Measurements from ENCODE around the gene TMEM19. TPM values are rescaled to one million over a fixed set of nuclear protein-coding genes. Genes with fewer than 3 reads are reported as not detected.
"Not testable (repeated sequence)": the region's sequence is repeated elsewhere in the genome, so short reads cannot be mapped to it uniquely, and the experiment has no call there.

Gene TMEM19
- total and polyA plus RNA-seq, 12 donors: 6.4 to 32.2 (median 24.0) TPM

DNA sequence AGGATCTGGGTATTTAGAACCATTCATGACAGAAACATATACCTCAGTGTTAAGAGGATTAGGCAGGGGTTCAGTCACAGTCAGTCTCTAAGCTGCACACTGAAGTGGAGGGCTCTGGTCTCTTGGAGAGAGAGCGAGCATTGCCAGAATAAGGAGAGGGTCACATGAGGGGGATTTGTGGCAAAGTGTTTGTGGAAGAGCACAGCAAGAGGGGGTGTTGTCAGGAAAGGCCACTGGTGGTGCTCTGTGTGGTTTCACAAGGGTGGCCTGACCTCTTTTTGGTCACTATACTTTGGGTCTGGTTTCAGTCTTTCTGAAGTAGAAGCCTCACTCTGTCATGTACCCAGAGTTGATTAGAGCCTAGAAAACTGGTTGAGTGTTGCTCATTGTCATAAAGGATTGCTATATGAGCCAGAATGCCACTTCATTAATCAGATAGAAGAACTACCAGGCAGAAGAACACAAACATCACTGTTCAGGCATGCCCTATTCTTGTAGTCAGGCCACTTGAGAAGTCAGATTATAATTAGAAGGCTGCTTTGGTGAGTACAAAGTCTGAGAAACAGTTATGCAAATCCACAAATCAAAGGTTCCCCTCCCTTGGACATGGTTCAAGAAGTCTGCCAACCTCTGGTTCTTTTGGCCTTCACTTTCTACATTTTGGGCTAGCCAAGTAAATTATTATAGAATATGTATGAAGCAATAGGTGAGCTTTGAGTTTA, 8.4 kb downstream of the TMEM19 start:
- H3K36me3 ChIP-seq: peaks cover 0 to 54% (median 25%) of the 10 kb centered on the region in 9 donors
- peak overlapping the region in 8 of 10 donors; percentile 30 to 79 (median 55) for H3K27ac ChIP-seq
- DNase-seq (no peak), ATAC-seq (peak in 7 of 8 donors; percentile 55 to 90 (median 78))
- no peaks in the 10 kb centered on the region for H3K27me3 ChIP-seq
- intact Hi-C loops (cut with DNase I): no loop called here
- WGBS, 2 donors: 65 to 83% methylated on average over 1 of the region's 1 CpG
- no peak overlapping the region for H3K4me3 ChIP-seq
- TF ChIP-seq, protein P1, sequence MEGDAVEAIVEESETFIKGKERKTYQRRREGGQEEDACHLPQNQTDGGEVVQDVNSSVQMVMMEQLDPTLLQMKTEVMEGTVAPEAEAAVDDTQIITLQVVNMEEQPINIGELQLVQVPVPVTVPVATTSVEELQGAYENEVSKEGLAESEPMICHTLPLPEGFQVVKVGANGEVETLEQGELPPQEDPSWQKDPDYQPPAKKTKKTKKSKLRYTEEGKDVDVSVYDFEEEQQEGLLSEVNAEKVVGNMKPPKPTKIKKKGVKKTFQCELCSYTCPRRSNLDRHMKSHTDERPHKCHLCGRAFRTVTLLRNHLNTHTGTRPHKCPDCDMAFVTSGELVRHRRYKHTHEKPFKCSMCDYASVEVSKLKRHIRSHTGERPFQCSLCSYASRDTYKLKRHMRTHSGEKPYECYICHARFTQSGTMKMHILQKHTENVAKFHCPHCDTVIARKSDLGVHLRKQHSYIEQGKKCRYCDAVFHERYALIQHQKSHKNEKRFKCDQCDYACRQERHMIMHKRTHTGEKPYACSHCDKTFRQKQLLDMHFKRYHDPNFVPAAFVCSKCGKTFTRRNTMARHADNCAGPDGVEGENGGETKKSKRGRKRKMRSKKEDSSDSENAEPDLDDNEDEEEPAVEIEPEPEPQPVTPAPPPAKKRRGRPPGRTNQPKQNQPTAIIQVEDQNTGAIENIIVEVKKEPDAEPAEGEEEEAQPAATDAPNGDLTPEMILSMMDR (IDR thresholded peaks at IDR 0.05): no peak
- H3K4me1 ChIP-seq: peaks cover 0 to 21% (median 6%) of the 10 kb centered on the region in 9 donors
- H3K9me3 ChIP-seq: no peaks in the 10 kb centered on the region

DNA sequence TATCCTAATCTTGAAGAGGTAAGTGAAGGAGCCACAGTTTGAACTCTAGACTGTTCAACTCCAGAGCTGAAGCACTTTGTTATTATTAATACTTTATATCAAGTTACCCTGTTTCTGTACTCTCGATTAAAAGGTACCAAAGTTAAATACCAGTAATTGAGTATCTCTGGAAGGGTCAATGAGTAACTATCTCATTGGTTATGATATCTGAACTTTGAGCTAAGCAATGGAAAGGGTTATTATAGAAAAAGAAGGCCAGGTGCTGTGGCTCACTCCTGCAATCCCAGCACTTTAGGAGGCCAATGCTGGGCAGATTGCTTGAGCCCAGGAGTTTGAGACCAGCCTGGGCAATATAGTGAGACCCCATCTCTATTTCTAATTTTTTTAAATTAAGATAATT, 9.9 kb downstream of the TMEM19 start:
- WGBS, 2 donors: 97 to 100% methylated on average over 1 of the region's 1 CpG
- intact Hi-C loops (cut with DNase I): no loop called here
- TF ChIP-seq, protein P1 (IDR thresholded peaks at IDR 0.05): no peak
- Histone ChIP-seq H3K4me1 (peaks cover 0 to 21% (median 6%) of the 10 kb centered on the region in 9 donors), H3K4me3 (no peak overlapping the region), H3K27ac (no peak overlapping the region), H3K36me3 (peaks cover 0 to 57% (median 38%) of the 10 kb centered on the region in 9 donors), H3K9me3 (no peaks in the 10 kb centered on the region), H3K27me3 (no peaks in the 10 kb centered on the region)
- ATAC-seq (no peak), DNase-seq (no peak)

DNA sequence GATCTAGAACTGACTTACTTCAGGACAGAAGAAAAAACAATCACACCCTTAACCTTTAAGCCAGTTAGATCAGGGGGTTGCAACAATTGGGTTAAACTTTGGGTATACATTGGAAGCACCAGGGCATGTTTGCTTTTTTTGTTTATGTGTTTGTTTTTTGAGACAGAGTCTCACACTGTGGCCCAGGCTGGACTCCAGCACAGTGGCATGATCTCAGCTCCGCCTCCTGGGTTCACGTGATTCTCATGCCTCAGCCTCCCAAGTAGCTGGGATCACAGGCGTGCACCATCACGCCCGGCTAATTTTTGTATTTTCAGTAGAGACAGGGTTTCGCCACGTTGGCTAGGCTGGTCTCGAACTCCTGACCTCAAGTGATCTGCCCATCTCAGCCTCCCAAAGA, 16.3 kb downstream of the TMEM19 start:
- DNase-seq; H3K27me3 ChIP-seq; H3K9me3 ChIP-seq; intact Hi-C loops (cut with DNase I); H3K4me3 ChIP-seq; ATAC-seq; H3K27ac ChIP-seq; H3K4me1 ChIP-seq: not testable (repeated sequence)
- H3K36me3 ChIP-seq: peaks cover 0 to 85% (median 36%) of the 10 kb centered on the region in 9 donors
- WGBS, 2 donors: 94 to 97% methylated on average over 8 of the region's 8 CpGs

DNA sequence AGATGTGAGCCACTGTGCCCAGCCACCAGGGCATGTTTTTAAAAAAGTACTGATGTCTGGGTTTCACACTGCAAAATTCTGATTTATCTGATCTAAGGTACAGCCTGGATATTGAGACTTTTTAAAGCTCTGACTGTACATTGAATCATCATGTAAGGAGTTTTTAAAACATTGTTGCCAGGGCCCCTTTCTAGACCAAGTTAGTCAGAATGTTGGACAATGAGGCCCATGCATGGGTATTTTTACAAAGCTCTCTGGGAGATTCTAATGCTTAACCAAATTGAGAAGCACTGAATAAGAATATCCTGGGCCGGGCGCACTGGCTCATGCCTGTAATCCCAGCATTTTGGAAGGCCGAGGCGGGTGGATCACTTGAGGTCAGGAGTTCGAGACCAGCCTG, 16.7 kb downstream of the TMEM19 start:
- intact Hi-C loops (cut with DNase I): no loop called here
- ATAC-seq (no peak), DNase-seq (no peak)
- Histone ChIP-seq H3K27me3 (no peaks in the 10 kb centered on the region), H3K4me1 (no peaks in the 10 kb centered on the region), H3K4me3 (no peak overlapping the region), H3K36me3 (peaks cover 0 to 81% (median 32%) of the 10 kb centered on the region in 9 donors), H3K27ac (no peak overlapping the region), H3K9me3 (no peaks in the 10 kb centered on the region)
- WGBS, 2 donors: 93 to 100% methylated on average over 5 of the region's 5 CpGs
- TF ChIP-seq, protein P1 (IDR thresholded peaks at IDR 0.05): no peak

DNA sequence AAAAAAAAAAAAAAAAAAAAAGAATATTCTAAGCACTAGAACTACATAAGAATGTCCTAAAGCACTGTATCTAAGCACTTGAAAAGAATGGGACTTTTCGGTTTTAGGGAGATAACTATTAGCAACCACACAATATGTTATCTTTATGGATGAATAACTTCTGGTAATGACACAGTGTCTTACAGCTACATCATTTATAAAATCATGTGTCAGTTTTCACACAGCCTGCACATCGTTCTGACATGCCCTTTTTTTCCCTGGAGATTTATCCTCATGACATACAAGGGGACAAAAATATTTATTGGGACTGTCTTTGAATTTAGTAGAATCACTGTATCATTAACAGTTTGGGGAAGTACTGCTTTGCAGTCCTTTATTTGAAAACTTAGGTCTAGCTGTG, 17.3 kb downstream of the TMEM19 start:
- Histone ChIP-seq H3K4me1 (no peaks in the 10 kb centered on the region), H3K9me3 (no peaks in the 10 kb centered on the region), H3K27ac (no peak overlapping the region), H3K36me3 (peaks cover 0 to 74% (median 26%) of the 10 kb centered on the region in 9 donors), H3K4me3 (no peak overlapping the region), H3K27me3 (no peaks in the 10 kb centered on the region)
- WGBS, 2 donors: 74 to 78% methylated on average over 2 of the region's 2 CpGs
- intact Hi-C loops (cut with DNase I): no loop called here
- TF ChIP-seq, protein P1 (IDR thresholded peaks at IDR 0.05): no peak
- ATAC-seq: no peak
- DNase-seq: no peak
